HCT116 (cell line): ENCODE data around the gene OR13G1. TPM values are rescaled to one million over a fixed set of nuclear protein-coding genes. Genes with fewer than 3 reads are reported as not detected.

Source experiments
- ATAC-seq: fragments of 200-7000 bp; cut with Tn5 transposase; 2 replicates; pipeline ENCODE4 v1.9.1; 2020; ENCODE audit warnings: mild to moderate bottlenecking, moderate library complexity
- BruUV-seq: library from RNA; stranded (reverse); fragments of 400-500 nt; replicated peaks from 2 replicates; lab custom pipeline; 2021; lab: Mats Ljungman, UMichigan
- CTCF ChIA-PET: fragments of 300-600 bp; sonication (Branson Sonifier 250); formaldehyde crosslinking; loops from one replicate; lab custom pipeline; 2021; ENCODE audit warnings: antibody characterized with exemption; lab: Charles Lee
- POLR2A ChIA-PET: fragments of 300-600, 350-600 bp; sonication (Branson Sonifier 250); formaldehyde crosslinking; loops from one replicate; lab custom pipeline; 2021; ENCODE audit warnings: antibody characterized with exemption; lab: Charles Lee
- RAD21 ChIA-PET, 2 experiments: fragments of 300-600 bp; sonication (Branson Sonifier 250); formaldehyde crosslinking; loops; one replicate each; lab custom pipeline; 2023; ENCODE audit warnings: low total read pairs in 2 of 2; ENCODE audit not compliant: uncharacterized antibody in 2 of 2, unreplicated experiment in 2 of 2, low non-redundant PET in 1 of 2; lab: Charles Lee
- DNase-seq: peaks from one replicate; pipeline ENCODE4 v3.0.0-alpha.2; 2010; ENCODE audit warnings: low read depth, low spot score
- H2AFZ ChIP-seq: fragments of 200-600 bp; shearing (Covaris generic), sonication (generic); 2 replicates; pipeline ENCODE4 v1.6.1; 2017; ENCODE audit warnings: low read depth, mixed run types, mixed read lengths, antibody characterized with exemption, low read length; ENCODE audit not compliant: poor library complexity, severe bottlenecking
- H3K27ac ChIP-seq: 2 replicates; pipeline ENCODE4 v1.5.1; 2012; ENCODE audit warnings: low read depth, low read length
- H3K27me3 ChIP-seq: fragments of 200-600 bp; sonication (generic); 2 replicates; pipeline ENCODE4 v1.6.1; 2016; ENCODE audit warnings: mixed run types, low read length, mixed read lengths; ENCODE audit not compliant: insufficient read depth
- H3K36me3 ChIP-seq, 2 experiments: fragments of 200-500 bp in 1 of 2; fragments of 200-600 bp in 1 of 2; sonication (Bioruptor generic) in 1 of 2; sonication (generic) in 1 of 2; 2 replicates each; pipeline versions ENCODE4 v1.5.1 to v1.6.1; 2014 to 2016; ENCODE audit warnings: low read length in 2 of 2, inconsistent platforms in 1 of 2, mixed read lengths in 1 of 2, mixed run types in 1 of 2; ENCODE audit not compliant: insufficient read depth in 2 of 2, control insufficient read depth in 1 of 2
- H3K4me1 ChIP-seq, 2 experiments: fragments of 200-600 bp in 1 of 2; sonication (generic) in 1 of 2; 2 replicates each; pipeline versions ENCODE4 v1.5.1 to v1.6.1; 2012 to 2017; ENCODE audit warnings: low read length in 2 of 2, inconsistent platforms in 1 of 2, mild to moderate bottlenecking in 1 of 2, mixed read lengths in 1 of 2, mixed run types in 1 of 2, moderate library complexity in 1 of 2; ENCODE audit not compliant: insufficient read depth in 2 of 2, control insufficient read depth in 1 of 2
- H3K4me2 ChIP-seq: fragments of 200-600 bp; sonication (generic); 2 replicates; pipeline ENCODE4 v1.6.1; 2017; ENCODE audit warnings: mixed run types, low read length, mixed read lengths
- H3K4me3 ChIP-seq, 2 experiments: fragments of 200-600 bp in 1 of 2; sonication (generic) in 1 of 2; replicated peaks in 1 of 2; 2 replicates each; pipeline ENCODE4 v1.5.1; 2011 to 2016; ENCODE audit warnings: low read length in 2 of 2, control low read depth in 1 of 2, low read depth in 1 of 2, mild to moderate bottlenecking in 1 of 2, mixed read lengths in 1 of 2, mixed run types in 1 of 2
- H3K79me2 ChIP-seq: fragments of 200-600 bp; sonication (generic); 2 replicates; pipeline ENCODE4 v1.6.1; 2017; ENCODE audit warnings: mild to moderate bottlenecking, mixed run types, low read length, moderate library complexity, mixed read lengths; ENCODE audit not compliant: insufficient read depth
- H3K9ac ChIP-seq: fragments of 200-600 bp; sonication (generic); 2 replicates; pipeline ENCODE4 v1.6.1; 2016; ENCODE audit warnings: low read length, mixed read lengths
- H3K9me2 ChIP-seq: fragments of 200-600 bp; sonication (generic), shearing (Covaris generic); 2 replicates; pipeline ENCODE4 v1.6.1; 2017; ENCODE audit warnings: mixed run types, mild to moderate bottlenecking, moderate library complexity; ENCODE audit not compliant: insufficient read depth
- H3K9me3 ChIP-seq, 2 experiments: fragments of 200-500 bp in 1 of 2; fragments of 200-600 bp in 1 of 2; sonication (Bioruptor generic) in 1 of 2; sonication (generic) in 1 of 2; 2 replicates each; pipeline ENCODE4 v1.6.1; 2014 to 2017; ENCODE audit warnings: low read length in 2 of 2, mixed read lengths in 2 of 2, inconsistent platforms in 1 of 2, low read depth in 1 of 2, mild to moderate bottlenecking in 1 of 2, mixed run types in 1 of 2, moderate library complexity in 1 of 2; ENCODE audit not compliant: control insufficient read depth in 1 of 2, insufficient read depth in 1 of 2
- H4K20me1 ChIP-seq: fragments of 200-600 bp; sonication (generic), shearing (Covaris generic); 2 replicates; pipeline ENCODE4 v1.6.1; 2017; ENCODE audit warnings: mixed run types, mild to moderate bottlenecking, moderate library complexity; ENCODE audit not compliant: insufficient read depth
- ATF3 ChIP-seq: IDR thresholded peaks from 2 replicates; pipeline ENCODE4 v1.6.1; 2012
- CTCF ChIP-seq, 3 experiments: fragments of 200-600 bp in 1 of 3; sonication (generic) in 1 of 3; IDR thresholded peaks in 2 of 3; conservative IDR thresholded peaks in 1 of 3; 2 replicates each; pipeline ENCODE4 v1.5.1; 2012 to 2017; ENCODE audit warnings: low read depth in 2 of 3, low read length in 2 of 3, antibody characterized with exemption in 1 of 3, borderline replicate concordance in 1 of 3, control low read depth in 1 of 3, mild to moderate bottlenecking in 1 of 3, mixed read lengths in 1 of 3, mixed run types in 1 of 3, moderate library complexity in 1 of 3; ENCODE audit not compliant: insufficient read depth in 1 of 3
- FOSL1 ChIP-seq: IDR thresholded peaks from 2 replicates; pipeline ENCODE4 v1.6.1; 2012; ENCODE audit warnings: low read depth
- JUND ChIP-seq: IDR thresholded peaks from 2 replicates; pipeline ENCODE4 v1.6.1; 2012
- POLR2A ChIP-seq: IDR thresholded peaks from 2 replicates; pipeline ENCODE4 v1.7.0; 2011; ENCODE audit warnings: borderline replicate concordance; ENCODE audit not compliant: insufficient read depth, insufficient read length; ENCODE audit errors: extremely low read depth
- RAD21 ChIP-seq: IDR thresholded peaks from 2 replicates; pipeline ENCODE4 v1.6.1; 2012; ENCODE audit warnings: low read depth, mild to moderate bottlenecking
- REST ChIP-seq: IDR thresholded peaks from 2 replicates; pipeline ENCODE4 v1.6.1; 2012; ENCODE audit warnings: low read depth
- SIN3A ChIP-seq: IDR thresholded peaks from 2 replicates; pipeline ENCODE4 v1.6.1; 2012; ENCODE audit warnings: low read depth
- TCF7L2 ChIP-seq: IDR thresholded peaks from 2 replicates; pipeline ENCODE4 v1.7.0; 2011; ENCODE audit warnings: borderline replicate concordance, inconsistent platforms; ENCODE audit not compliant: insufficient read depth, insufficient read length; ENCODE audit errors: extremely low read depth
- YY1 ChIP-seq: IDR thresholded peaks from 2 replicates; pipeline ENCODE4 v1.6.1; 2011; ENCODE audit warnings: low read length, low read depth, moderate library complexity, mild to moderate bottlenecking; ENCODE audit not compliant: insufficient replicate concordance; ENCODE audit errors: extremely low read depth
- ZBTB33 ChIP-seq: IDR thresholded peaks from 2 replicates; pipeline ENCODE4 v1.6.1; 2011; ENCODE audit warnings: mild to moderate bottlenecking, low read length, moderate library complexity; ENCODE audit not compliant: insufficient replicate concordance; ENCODE audit errors: extremely low read depth
- intact Hi-C: fragments of 100-400 bp; cut with micrococcal nuclease; formaldehyde crosslinking; loops from 2 replicates; pipeline ENCODE4 v1.10.0; 2022
- total RNA-seq: library from RNA; stranded (reverse); gene quantifications from one replicate; pipeline ENCODE4 v1.2.1, GENCODE V29; 2021; ENCODE audit not compliant: unreplicated experiment

Gene OR13G1
- total RNA-seq, 1 experiment from 2014 or later = not detected

- H3K36me3 ChIP-seq = no peaks in the 10 kb centered on the region
- no peak overlapping the region for H3K27ac ChIP-seq
- no peak overlapping the region for H2AFZ ChIP-seq
- no peaks in the 10 kb centered on the region for H3K79me2 ChIP-seq
- no peak overlapping the region for H3K9ac ChIP-seq
- no peak for TF ChIP-seq CTCF (IDR thresholded peaks at IDR 0.05 in 2 of 3, conservative IDR thresholded peaks at IDR 0.05 in 1 of 3; ENCODE audit: borderline replicate concordance in 1 of 3, insufficient read depth in 1 of 3, low read depth in 2 of 3, low read length in 2 of 3)
- no peak for TF ChIP-seq FOSL1
- no peak for TF ChIP-seq YY1
- no peak for TF ChIP-seq REST
- no peak for TF ChIP-seq ZBTB33
- no peak for TF ChIP-seq JUND
- TF ChIP-seq POLR2A = no peak
- TF ChIP-seq ATF3 = no peak
- TF ChIP-seq TCF7L2 = no peak
- no peak for TF ChIP-seq SIN3A
- TF ChIP-seq RAD21 = no peak
- TF ChIP-seq, all 23 proteins: peak for 0
- H3K9me2 ChIP-seq = no peaks in the 10 kb centered on the region
- ChIA-PET RAD21 (no interaction called here), POLR2A (no interaction called here), CTCF (no interaction called here)
- H3K9me3 ChIP-seq = no peaks in the 10 kb centered on the region
- DNase-seq (no peak), ATAC-seq (no peak)
- H3K4me2 ChIP-seq = no peak overlapping the region
- intact Hi-C loops = no loop called here
- H4K20me1 ChIP-seq = no peaks in the 10 kb centered on the region
- no TSS peak for BruUV-seq
- H3K4me3 ChIP-seq = no peak overlapping the region
- no peaks in the 10 kb centered on the region for H3K4me1 ChIP-seq
- no peaks in the 10 kb centered on the region for H3K27me3 ChIP-seq
Measured at GRCh38 chr1:247646867-247647266, 32.7 kb downstream of the OR13G1 start.
